Smooth muscle cell of bladder (primary cell): ENCODE data around the gene DSC3. TPM values are rescaled to one million over a fixed set of nuclear protein-coding genes. Genes with fewer than 3 reads are reported as not detected.

Source experiments
- total RNA-seq: library from RNA; depleted of rRNA; stranded (reverse); fragments of >200 nt; gene quantifications from 2 replicates; pipeline ENCODE4 v1.2.3, GENCODE V29; 2014

Gene DSC3
- 0.09 and 0.14 TPM in 2 replicates for total RNA-seq

DNA sequence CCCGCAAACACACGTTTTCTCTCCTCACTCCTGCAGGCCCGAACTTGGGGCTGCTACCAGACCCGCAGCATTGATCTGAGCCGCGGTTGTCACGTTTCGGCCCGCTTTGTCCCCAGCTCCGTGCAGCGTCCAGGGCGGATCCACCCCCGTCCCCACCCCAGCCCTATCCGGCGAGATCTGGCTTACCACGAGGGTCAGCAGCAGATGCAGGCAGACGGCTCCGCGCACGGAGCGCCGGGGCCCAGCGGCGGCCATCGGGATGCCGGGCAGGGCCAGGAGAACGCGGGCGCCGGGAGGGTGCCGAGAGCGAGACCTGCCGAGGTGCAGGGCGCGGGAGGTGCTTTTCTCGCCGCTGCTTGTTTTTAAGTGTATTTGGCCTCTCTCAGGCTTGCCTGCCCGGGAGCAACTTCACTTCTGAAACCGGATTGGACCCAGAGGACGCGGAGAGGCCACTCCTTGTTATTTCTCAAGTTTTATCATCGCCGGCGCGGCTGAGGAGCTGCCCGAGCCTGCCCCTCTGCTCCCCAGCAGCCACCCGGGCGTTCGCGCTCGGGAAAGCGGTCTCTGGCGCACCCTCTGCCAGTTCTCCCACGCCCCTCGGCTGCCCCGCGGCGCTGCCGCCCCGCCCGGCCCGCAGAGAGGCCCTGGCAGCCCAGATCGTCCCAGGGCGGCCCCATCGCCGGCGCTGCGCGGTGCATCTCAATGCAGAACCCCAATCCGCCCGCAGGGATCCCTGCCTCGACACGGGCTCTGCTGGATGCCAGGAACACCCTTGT, at the start of gene DSC3:
TSS of gene DSC3 (minus strand) at position 337 of the 776 bp plus-strand sequence. CDS start at position 255, 82 bp downstream.

Other genes starting within 250 kb of the DSC3 start
- under 0.01 TPM in 1 of 2 replicates, not detected in the other for gene DSC2, start 59.7 kb upstream of the DSC3 start, total RNA-seq
- gene DSC1, start 120.1 kb upstream of the DSC3 start, total RNA-seq = not detected in 2 replicates